ENCODE measurements around the gene COL27A1.

The COL27A1 gene

GRCh38 chr9:114140850-114141249 lies 14.5 kb upstream of the COL27A1 start:
- TF ChIP-seq CTCF (IDR thresholded peaks at IDR 0.05; ENCODE audit: borderline replicate concordance, insufficient read depth, low read depth, low read length): no peak
- no peak overlapping the region for H3K4me3 ChIP-seq (ENCODE audit: low read depth, low read length)

- H3K4me3 ChIP-seq (ENCODE audit: low read depth, low read length): no peak overlapping the region
- TF ChIP-seq CTCF (IDR thresholded peaks at IDR 0.05; ENCODE audit: borderline replicate concordance, insufficient read depth, low read depth, low read length): no peak
Observed at GRCh38 chr9:114141553-114142402, 13.6 kb upstream of the COL27A1 start.

- no peak overlapping the region for H3K4me3 ChIP-seq (ENCODE audit: low read depth, low read length)
- no peak for TF ChIP-seq CTCF (IDR thresholded peaks at IDR 0.05; ENCODE audit: borderline replicate concordance, insufficient read depth, low read depth, low read length)
Observed at GRCh38 chr9:114143234-114143633, 12.1 kb upstream of the COL27A1 start.

- no peak for TF ChIP-seq CTCF (IDR thresholded peaks at IDR 0.05; ENCODE audit: borderline replicate concordance, insufficient read depth, low read depth, low read length)
- H3K4me3 ChIP-seq (ENCODE audit: low read depth, low read length): no peak overlapping the region
Observed at GRCh38 chr9:114146735-114147134, 8.6 kb upstream of the COL27A1 start.

GRCh38 chr9:114149181-114149580 lies 6.2 kb upstream of the COL27A1 start:
- H3K4me3 ChIP-seq (ENCODE audit: low read depth, low read length): no peak overlapping the region
- no peak for TF ChIP-seq CTCF (IDR thresholded peaks at IDR 0.05; ENCODE audit: borderline replicate concordance, insufficient read depth, low read depth, low read length)

GRCh38 chr9:114149765-114150340 lies 5.5 kb upstream of the COL27A1 start:
- TF ChIP-seq CTCF (IDR thresholded peaks at IDR 0.05; ENCODE audit: borderline replicate concordance, insufficient read depth, low read depth, low read length): no peak
- H3K4me3 ChIP-seq (ENCODE audit: low read depth, low read length): no peak overlapping the region

- no peak for TF ChIP-seq CTCF (IDR thresholded peaks at IDR 0.05; ENCODE audit: borderline replicate concordance, insufficient read depth, low read depth, low read length)
Observed at GRCh38 chr9:114150608-114151007, 4.7 kb upstream of the COL27A1 start.

More at GRCh38 chr9:114150608-114151007, 4.7 kb upstream of the COL27A1 start:
- no peak overlapping the region for H3K4me3 ChIP-seq (ENCODE audit: low read depth, low read length)

All from GM12875 (cell line).